Body of pancreas (tissue), 4 donors: ENCODE measurements around the gene NOXO1. TPM values are rescaled to one million over a fixed set of nuclear protein-coding genes. Genes with fewer than 3 reads are reported as not detected.

Source experiments
- ATAC-seq: fragments of 150-250 bp; one replicate; pipeline ENCODE4 v1.9.1; 2016
- DNase-seq, 4 donors: peaks; one replicate each; pipeline ENCODE4 v3.0.0-alpha.2; 2019
- H3K27ac ChIP-seq, 4 donors: fragments of 200-600 bp; sonication (generic); 1 replicate in 3 of 4; 2 replicates in 1 of 4; pipeline versions ENCODE4 v1.5.1 to v1.6.1; 2016 to 2019; ENCODE audit warnings: mild to moderate bottlenecking in 1 of 4, mixed read lengths in 1 of 4, moderate library complexity in 1 of 4
- H3K27me3 ChIP-seq, 2 donors: fragments of 200-600 bp; sonication (generic); one replicate each; pipeline ENCODE4 v1.6.0; 2016; ENCODE audit warnings: mild to moderate bottlenecking in 1 of 2
- H3K36me3 ChIP-seq, 2 donors: fragments of 200-600 bp; sonication (generic); replicated peaks in 1 of 2; 2 replicates each; pipeline ENCODE4 v1.5.1; 2016; ENCODE audit warnings: low read depth in 2 of 2; ENCODE audit not compliant: insufficient read depth in 1 of 2
- H3K4me1 ChIP-seq: fragments of 200-600 bp; sonication (generic); one replicate; pipeline ENCODE4 v1.6.0; 2016
- H3K4me3 ChIP-seq, 2 donors: fragments of 200-600 bp; sonication (generic); 1 replicate in 1 of 2; 2 replicates in 1 of 2; pipeline ENCODE4 v1.5.1; 2016 to 2019
- H3K9me3 ChIP-seq, 3 donors: fragments of 200-600 bp; sonication (generic); 1 replicate in 2 of 3; 2 replicates in 1 of 3; pipeline ENCODE4 v1.5.1; 2016
- CTCF ChIP-seq, 7 experiments: fragments of 450-650 bp in 4 of 7; fragments of 200-600 bp in 3 of 7; sonication (generic) in 3 of 7; IDR thresholded peaks; one replicate each; pipeline ENCODE4 v1.5.1; 2016 to 2019; ENCODE audit warnings: antibody characterized with exemption in 7 of 7
- POLR2A ChIP-seq, 3 donors: fragments of 450-650 bp; IDR thresholded peaks; one replicate each; pipeline ENCODE4 v1.6.1; 2016; ENCODE audit warnings: antibody characterized with exemption in 3 of 3, mild to moderate bottlenecking in 2 of 3
- WGBS, 2 donors: methylation state at CpG; one replicate each; pipeline ENCODE4 v1.1.5; 2017; 5-methylcytosine and 5-hydroxymethylcytosine counted together
- intact Hi-C: fragments of 100-400 bp; cut with DNase I; formaldehyde crosslinking; loops from one replicate; pipeline ENCODE4 v1.15.1; 2023
- total RNA-seq, 2 donors: library from RNA; depleted of rRNA; stranded (reverse); fragments of >200 nt; gene quantifications; one replicate each; pipeline ENCODE4 v1.1.0, GENCODE V29; 2016

The NOXO1 gene, protein sequence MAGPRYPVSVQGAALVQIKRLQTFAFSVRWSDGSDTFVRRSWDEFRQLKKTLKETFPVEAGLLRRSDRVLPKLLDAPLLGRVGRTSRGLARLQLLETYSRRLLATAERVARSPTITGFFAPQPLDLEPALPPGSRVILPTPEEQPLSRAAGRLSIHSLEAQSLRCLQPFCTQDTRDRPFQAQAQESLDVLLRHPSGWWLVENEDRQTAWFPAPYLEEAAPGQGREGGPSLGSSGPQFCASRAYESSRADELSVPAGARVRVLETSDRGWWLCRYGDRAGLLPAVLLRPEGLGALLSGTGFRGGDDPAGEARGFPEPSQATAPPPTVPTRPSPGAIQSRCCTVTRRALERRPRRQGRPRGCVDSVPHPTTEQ
- not detected for total RNA-seq

DNA sequence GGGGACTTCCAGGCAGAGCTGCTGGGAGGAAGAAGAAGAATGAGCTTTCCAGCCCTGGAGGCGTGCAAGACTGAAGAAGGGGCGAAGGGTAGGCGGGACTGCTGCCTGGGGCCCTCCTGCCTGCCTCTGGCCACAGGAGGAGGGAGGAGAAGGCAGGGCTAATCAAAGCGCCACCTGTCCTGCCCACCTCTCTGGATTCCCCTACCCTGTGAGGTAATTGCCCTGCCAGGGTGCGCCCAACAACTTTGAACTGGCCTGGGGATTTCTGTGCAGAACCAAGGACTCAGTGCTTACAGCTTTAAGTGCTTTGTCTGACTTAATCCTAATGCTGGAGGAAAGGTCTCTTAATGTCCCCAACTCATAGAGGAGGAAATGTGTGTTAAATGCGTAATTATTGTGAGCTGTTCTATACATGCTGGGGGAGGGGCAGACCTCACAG lies at the start of gene NOXO1:
Gene NOXO1 (minus strand): TSS at position 72 of the 439 bp plus-strand sequence. CDS start 290 bp downstream, outside the sequence.
- H3K27me3 ChIP-seq: no peaks in the 10 kb centered on the region
- intact Hi-C loops: no loop called here
- no peaks in the 10 kb centered on the region for H3K9me3 ChIP-seq
- no peak for DNase-seq
- ATAC-seq: no peak
- H3K4me1 ChIP-seq: peaks cover 63% of the 10 kb centered on the region
- peak within 1 kb of the TSS in 3 of 4 donors; percentile 43 to 59 (median 55) for H3K27ac ChIP-seq
- peaks cover 0 to 9% of the 10 kb centered on the region in 2 donors for H3K36me3 ChIP-seq
- TF ChIP-seq CTCF (IDR thresholded peaks at IDR 0.05) (no peak), POLR2A (IDR thresholded peaks at IDR 0.05) (no peak)
- 65 to 70% methylated on average over 6 of the region's 6 CpGs for WGBS, 2 donors
- no peak within 1 kb of the TSS for H3K4me3 ChIP-seq

DNA sequence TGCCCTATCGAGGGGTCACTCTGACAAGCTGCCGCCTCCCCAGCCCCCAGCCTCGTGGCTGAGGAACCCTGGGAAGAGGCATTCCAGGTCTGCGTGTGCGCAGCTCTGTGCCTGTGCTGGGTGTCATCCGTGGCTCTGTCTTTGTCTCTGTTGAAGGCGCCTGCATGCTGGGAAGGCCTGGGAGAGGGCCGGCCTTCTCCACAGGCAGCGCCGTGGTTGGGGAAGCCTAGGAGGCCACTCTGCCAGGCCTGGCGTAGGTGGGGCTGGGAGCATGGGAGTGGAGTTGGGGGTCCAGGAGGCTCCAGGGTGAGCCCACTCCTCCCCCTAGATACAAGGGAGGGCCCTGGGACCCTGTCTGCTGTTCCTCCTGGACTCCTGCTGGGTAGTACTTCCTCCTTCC lies 48.8 kb upstream of the NOXO1 start:
- Histone ChIP-seq H3K36me3 (no peaks in the 10 kb centered on the region), H3K4me1 (peaks cover 27% of the 10 kb centered on the region), H3K27ac (peak overlapping the region in 1 of 4 donors; percentile 17), H3K9me3 (no peaks in the 10 kb centered on the region), H3K4me3 (no peak overlapping the region), H3K27me3 (no peaks in the 10 kb centered on the region)
- intact Hi-C loops: no loop called here
- TF ChIP-seq CTCF (IDR thresholded peaks at IDR 0.05) (no peak), POLR2A (IDR thresholded peaks at IDR 0.05) (no peak)
- WGBS, 2 donors: 83 to 100% methylated on average over 4 to 11 of the region's 11 CpGs
- DNase-seq (no peak), ATAC-seq (no peak)

- ATAC-seq: no peak
- intact Hi-C loops: loop anchor here (10.0 kb wide), 1 partner anchor 55 kb away; no protein-coding TSS in a partner anchor
- Histone ChIP-seq H3K4me3 (no peak overlapping the region), H3K9me3 (no peaks in the 10 kb centered on the region), H3K27me3 (no peaks in the 10 kb centered on the region), H3K27ac (no peak overlapping the region), H3K36me3 (no peaks in the 10 kb centered on the region), H3K4me1 (peaks cover 27% of the 10 kb centered on the region)
- WGBS, 2 donors: 82 to 83% methylated on average over 1 to 14 of the region's 22 CpGs
- DNase-seq: no peak
- no peak for TF ChIP-seq POLR2A (IDR thresholded peaks at IDR 0.05)
- no peak for TF ChIP-seq CTCF (IDR thresholded peaks at IDR 0.05)
Observed at GRCh38 chr16:2029350-2029749, 48.1 kb upstream of the NOXO1 start.

GRCh38 chr16:2028620-2029220 lies 47.5 kb upstream of the NOXO1 start:
- peak overlapping the region in 1 of 4 donors; percentile 17 for H3K27ac ChIP-seq
- H3K27me3 ChIP-seq: no peaks in the 10 kb centered on the region
- WGBS, 2 donors: 69 to 73% methylated on average over 7 to 15 of the region's 18 CpGs
- no peak for TF ChIP-seq POLR2A (IDR thresholded peaks at IDR 0.05)
- no peak for TF ChIP-seq CTCF (IDR thresholded peaks at IDR 0.05)
- peaks cover 29% of the 10 kb centered on the region for H3K4me1 ChIP-seq
- DNase-seq (no peak), ATAC-seq (no peak)
- H3K9me3 ChIP-seq: no peaks in the 10 kb centered on the region
- no peaks in the 10 kb centered on the region for H3K36me3 ChIP-seq
- no peak overlapping the region for H3K4me3 ChIP-seq
- intact Hi-C loops: loop anchor here (10.0 kb wide), 1 partner anchor 56 kb away; no protein-coding TSS in a partner anchor
